Forelimb muscle (tissue), 1 donor: ENCODE results near the gene MCTP1. TPM values are rescaled to one million over a fixed set of nuclear protein-coding genes. Genes with fewer than 3 reads are reported as not detected.
"Not testable (repeated sequence)": the region's sequence is repeated elsewhere in the genome, so short reads cannot be mapped to it uniquely, and the experiment has no call there.

Source experiments
- DNase-seq: peaks from one replicate; pipeline ENCODE4 v3.0.0-alpha.2; 2013; ENCODE audit warnings: low read depth
- polyA plus RNA-seq: library from polyadenylated mRNA; unstranded; fragments of 120-200 nt; gene quantifications from one replicate; pipeline ENCODE4 v1.2.1, GENCODE V29; 2013; ENCODE audit not compliant: insufficient read length

Gene MCTP1
- polyA plus RNA-seq, 1 donor: 7.2 TPM

GRCh38 chr5:95181644-95182043, 103.2 kb downstream of the MCTP1 start:
- no peak for DNase-seq

DNA sequence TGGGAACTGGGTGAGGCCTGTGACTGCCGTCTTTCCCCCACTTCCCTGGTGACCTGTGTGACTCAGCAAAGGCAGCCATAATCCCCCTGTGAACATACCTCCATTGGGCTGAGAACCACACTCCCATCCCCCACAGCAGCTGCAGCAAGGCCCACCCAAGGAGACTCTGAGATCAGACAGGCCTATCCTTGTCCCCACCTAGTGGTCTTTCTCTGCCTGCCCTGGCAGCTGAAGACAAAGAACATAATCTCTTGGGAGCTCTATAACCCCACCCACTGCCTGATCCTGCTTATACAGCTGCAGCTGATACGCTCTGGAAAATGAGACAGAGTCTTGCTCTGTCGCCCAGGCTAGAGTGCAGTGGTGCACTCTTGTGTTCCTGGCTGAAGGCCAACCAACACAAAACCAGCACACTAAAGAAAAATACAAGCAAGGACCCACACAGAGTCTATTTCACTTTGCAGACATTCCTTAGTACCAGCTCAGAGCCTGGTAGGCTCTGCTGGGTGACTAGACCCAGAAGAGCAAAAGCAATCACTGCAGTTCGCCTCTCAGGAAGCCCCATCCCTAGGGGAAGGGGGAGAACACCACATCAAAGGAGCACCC, 106.7 kb downstream of the MCTP1 start:
- no peak for DNase-seq

DNA sequence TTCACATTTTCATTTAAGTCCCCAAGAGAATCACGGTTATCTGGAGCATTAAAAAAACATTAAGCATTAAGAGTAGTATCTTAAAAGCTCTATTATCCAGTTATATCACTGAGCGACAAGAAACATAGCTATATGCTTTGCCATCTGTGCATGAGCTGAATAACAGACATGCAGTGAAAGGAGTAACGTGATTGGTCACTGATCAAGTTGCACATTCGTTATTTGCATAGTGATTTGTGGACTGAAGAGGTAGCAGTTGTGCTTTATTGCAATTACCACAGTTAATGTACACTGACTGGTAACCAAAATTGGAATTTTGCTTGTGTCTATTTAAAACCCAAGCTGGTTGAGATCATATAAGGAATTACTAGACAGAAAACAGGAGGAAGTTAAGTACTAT, 107.4 kb downstream of the MCTP1 start:
- DNase-seq: no peak

- no peak for DNase-seq
Measured at GRCh38 chr5:95175106-95175505, 109.8 kb downstream of the MCTP1 start.

DNA sequence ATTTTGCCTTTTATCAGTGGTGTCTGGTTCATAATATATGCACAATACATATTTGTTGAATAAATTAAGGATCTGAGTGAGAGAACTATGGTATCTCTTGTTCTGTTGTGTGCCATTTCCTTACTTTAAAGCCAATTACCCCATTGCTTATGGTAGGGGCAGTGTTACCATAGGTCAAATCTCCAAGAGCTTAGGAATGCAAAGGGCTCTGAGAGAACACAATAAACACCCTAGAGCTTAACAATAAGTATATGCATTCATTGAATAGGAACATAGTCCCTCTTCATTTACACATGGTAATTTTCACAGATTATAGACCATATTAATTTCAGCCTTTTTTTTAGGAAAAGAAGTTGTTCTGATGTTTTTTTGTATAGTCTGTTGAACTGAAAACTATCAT, 112.2 kb downstream of the MCTP1 start:
- no peak for DNase-seq

DNA sequence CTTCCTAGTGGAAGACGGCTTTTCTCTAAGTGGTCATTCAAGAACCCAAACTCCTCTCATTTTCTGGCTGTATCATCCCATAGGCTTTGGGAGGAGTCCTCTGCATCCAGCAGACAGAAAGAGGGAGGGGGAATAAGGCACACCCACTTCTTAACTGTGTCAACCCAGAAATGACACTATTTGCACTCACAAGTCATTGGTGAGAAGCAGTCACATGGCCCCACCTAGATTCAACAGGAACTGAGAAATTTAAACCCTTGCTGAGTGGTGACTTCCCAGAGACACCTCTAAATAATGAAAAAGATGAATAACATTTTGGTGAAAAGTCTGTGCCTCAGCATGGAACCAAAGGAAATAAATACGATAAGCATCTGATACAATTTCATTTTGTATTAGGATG, 120.0 kb downstream of the MCTP1 start:
- DNase-seq: no peak

- DNase-seq: no peak
Measured at GRCh38 chr5:95163079-95163478, 121.8 kb downstream of the MCTP1 start.

GRCh38 chr5:95162231-95162992, 122.5 kb downstream of the MCTP1 start:
- no peak for DNase-seq

DNA sequence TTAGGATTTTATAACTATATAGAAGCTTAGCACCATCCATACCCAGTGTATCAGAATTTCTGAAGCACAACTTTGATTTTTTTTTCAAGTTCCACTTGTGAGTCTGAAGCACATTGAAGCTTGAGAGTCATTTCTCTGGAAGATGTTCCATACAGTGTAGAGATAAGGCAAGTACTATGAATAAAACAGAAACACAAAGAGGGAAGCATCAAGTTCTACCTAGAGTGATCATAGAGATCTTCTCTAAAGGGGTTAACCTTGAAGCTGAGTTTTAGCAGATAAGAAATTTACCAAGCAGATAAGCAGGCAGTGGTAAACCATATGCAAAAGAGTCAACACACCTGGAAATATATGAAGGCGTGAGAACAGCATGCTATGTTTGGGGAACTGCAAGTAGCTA, 125.3 kb downstream of the MCTP1 start:
- DNase-seq: no peak

DNA sequence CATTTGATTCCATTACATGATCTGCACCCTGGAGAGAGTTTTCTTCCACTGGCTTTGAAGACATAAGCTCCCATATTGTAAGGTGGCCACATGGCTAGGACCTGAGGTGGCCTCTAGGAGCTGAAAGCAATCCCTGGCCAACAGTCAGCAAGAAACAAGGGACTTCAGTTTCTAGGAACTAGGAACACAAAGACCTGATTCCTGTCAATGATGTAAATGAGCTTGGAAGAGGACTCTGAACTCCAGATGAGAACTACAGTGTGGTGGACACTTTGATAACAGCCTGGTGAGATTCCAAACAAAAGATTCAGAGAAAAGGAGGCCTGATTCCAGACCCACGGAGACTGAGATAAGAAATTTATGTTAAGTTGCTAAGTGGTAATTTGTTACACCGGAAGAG, 129.0 kb downstream of the MCTP1 start:
- DNase-seq: no peak

DNA sequence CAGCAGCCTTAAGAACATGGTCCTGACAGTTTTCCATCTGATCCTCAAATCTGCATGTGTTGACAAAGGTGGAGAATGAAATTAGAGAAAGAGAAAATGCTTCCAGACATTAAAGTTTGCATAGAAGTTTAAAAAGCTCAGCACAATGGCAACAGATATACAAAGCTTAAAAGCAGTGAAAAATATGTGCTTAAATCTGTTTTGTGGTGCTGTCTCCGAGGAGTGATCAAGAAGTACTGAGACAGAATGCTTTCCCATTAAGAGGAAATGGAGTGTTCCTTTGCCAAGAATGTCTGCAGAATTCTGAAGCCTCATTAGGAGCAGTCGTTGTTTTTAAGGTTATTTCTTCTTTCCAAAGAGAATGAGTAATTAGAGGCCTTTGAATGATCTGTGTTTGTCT, 131.4 kb downstream of the MCTP1 start:
- DNase-seq: no peak

DNA sequence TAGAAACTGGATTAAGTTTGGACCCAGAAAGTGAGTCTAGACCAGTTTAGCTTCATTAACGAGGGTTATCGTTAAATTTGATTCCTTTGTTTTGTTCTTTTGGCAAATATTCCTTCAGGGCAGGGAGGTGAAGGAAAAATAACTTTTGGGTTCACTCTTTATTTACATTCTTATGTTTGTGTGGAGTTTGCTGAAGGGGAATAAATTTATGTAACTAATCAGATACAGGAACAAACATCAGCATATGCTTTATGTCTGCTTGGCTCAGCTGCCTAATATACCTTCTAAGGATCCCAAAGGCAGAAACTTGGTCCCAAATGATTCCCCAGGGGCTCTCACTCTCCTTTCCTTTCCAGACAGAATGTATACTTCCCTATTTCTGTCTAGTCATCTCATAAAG, 132.4 kb downstream of the MCTP1 start:
- DNase-seq: no peak

DNA sequence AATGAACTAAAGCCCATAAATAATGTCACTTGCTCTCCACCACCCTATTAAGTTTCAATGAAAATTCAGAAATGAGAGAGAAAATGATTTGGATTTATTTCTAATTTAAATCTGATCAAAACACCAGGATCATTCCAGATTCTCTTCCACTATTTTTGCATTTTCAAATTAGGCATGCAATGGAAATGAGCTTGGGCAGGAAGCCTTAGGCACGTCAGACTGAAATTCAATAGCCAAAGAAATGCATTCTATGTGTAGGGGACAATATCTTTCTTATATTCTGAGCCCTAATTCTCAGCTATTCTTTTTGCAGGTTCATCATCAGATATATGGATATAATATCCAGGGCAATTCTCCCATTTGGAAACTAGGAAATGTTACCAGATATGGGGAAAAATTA, 132.8 kb downstream of the MCTP1 start:
- no peak for DNase-seq

DNA sequence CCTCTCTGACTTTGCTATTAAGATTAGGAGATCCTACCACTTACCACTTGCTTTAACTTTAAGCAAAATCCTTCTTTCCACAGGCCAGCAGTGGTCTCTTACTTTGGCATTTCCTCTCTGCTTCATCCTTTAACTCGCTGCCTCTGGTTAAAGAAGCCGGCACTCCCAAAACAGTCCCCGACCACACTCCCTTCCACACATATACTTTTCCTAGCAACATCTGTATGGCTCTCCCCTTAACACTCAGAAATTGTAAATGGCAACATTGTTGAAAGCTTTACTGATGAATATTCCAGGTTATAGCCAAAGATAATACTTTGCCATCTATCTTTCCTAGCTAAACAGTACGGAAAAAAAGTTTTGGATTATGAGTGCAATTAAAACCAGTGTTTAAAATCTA, 133.2 kb downstream of the MCTP1 start:
- DNase-seq: no peak

DNA sequence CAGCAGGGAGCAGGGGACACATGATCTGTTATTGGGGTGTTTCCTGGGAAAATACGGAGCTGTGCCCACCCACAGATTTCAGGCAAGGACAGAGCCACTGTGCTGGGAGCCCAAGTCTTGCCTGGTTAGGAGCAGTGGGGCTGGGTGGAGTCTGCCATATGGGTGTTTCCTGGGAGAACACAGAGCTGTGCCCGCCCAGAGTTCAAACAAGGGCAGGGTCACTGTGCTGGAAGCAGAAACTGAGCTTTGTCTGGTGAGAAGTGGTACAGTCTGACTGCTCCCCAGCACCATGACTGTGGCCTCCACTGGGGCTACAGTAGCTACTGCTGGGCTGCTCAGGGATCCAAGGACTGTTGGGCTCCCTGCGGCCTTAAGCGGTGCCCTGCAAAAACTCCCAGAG, 135.5 kb downstream of the MCTP1 start:
- DNase-seq: no peak

DNA sequence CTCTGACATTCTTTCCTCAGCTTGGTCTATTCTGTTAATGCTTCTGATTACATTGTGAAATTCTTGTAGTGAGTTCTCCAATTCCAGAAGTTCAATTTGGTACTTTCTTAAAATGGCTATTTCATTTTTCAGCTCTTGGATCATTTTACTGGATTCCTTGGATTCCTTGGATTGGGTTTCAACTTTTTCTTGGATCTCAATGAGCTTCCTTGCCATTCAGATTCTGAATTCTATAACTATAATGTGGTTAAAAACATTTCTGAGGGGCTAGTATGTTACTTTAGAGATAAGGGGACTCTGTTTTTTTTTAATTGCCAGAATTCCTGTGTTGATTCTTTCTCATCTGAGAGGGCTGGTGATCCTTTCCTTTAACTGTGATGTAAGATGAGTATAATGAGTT, 136.4 kb downstream of the MCTP1 start:
- DNase-seq: no peak

DNA sequence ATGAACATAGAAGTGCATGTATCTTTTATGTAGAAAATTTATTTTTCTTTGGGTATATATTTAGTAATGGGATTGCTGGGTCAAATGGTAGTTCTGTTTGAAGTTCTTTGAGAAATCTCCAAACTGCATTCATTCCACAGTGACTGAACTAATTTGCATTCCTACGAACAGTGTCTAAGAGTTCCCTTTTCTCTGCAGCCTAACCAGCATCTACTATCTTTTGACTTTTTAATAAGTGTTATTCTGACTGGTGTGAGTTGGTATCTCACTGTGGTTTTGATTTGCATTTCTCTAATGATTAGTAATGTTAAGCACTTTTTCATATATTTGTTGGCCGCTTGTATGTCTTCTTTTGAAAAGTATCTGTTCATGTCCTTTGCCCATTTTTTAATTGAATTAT, 141.0 kb downstream of the MCTP1 start:
- DNase-seq: not testable (repeated sequence)

DNA sequence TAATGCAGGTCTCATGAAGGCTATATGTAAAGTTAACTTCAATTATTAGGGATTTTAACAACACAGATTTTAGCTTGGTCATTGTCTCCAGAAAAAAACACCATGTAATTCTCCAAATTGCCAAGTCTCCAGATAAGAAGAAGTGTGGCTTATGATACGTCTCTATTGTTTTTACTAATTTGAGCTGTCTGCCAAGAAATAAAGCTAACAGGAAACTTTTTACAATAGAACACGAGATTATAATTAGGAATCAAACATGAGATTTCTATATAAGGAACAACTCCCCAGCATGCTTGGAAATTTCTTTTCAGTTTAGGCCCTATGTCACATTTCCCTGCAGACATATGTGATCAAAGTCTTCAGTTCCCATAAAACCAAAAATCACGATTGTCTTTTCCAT, 142.7 kb downstream of the MCTP1 start:
- DNase-seq: no peak

DNA sequence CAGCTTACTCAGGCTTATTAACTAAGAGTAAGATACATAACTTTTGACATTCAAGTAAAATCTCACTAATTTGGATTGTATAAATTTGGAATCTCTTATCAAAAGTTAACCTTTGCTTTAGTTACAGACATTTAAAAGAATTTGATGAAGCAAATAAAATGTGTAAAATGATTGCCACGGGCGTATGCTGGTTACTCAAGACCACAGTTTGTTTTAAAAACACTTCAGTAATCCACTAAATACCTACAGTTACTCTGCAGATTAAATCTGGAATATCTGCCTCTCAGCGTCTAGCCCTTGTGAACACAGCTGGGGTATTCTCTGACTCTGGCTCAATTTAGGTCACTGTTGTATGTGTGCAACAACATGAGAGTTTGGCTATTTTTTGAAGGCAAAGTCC, 143.8 kb downstream of the MCTP1 start:
- DNase-seq: no peak

- no peak for DNase-seq
Measured at GRCh38 chr5:95134326-95134725, 150.6 kb downstream of the MCTP1 start.

GRCh38 chr5:95132096-95132495, 152.8 kb downstream of the MCTP1 start:
- DNase-seq: no peak

DNA sequence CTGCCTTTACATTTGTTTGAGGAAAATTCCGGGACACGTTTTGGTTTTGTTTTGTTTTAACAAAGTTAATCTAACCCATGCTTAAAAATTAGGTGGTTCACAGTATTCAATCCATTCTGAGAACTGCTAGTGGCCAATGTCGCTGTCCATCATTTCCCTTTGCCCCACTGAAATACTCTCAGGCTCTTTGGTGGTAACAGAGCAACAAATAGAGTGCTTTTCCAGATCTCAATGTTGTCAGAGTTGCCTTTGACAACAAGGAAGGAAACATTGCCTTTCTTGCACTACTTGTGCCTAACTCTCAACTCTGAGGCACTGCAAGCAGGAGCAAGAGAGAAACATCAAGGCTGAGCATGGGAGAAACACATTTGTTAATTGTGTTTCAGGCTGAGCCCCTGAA, 154.0 kb downstream of the MCTP1 start:
- DNase-seq: peak; percentile 19

DNA sequence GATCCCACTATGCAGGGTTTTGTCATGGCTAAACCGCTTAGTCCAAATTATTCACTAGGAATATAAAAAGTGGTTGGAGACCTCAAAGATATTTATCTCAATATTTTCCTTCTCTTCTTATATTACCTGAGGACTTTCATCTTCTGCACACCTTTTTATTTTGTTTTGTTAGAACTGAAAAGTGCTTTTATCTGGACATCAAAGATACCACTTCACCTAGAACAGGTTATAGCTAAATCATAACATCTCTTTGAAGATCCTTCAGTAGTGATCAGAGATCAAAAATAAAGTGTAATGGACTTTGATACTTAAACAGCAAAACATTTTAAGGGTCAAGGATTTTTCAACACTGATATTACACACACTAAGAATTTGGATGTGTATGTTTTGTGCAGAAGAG, 160.2 kb downstream of the MCTP1 start:
- DNase-seq: no peak

- no peak for DNase-seq
Measured at GRCh38 chr5:95124101-95124500, 160.8 kb downstream of the MCTP1 start.
